Coronary artery (tissue), 2 donors: ENCODE results near the gene TIAL1.

Experiments
- DNase-seq: peaks from one replicate; pipeline ENCODE4 v3.0.0-alpha.2; 2017; ENCODE audit warnings: low spot score
- H3K27ac ChIP-seq, 2 donors: fragments of 200-600 bp; sonication (generic); one replicate each; pipeline ENCODE4 v1.5.1; 2016 to 2019
- H3K4me3 ChIP-seq: fragments of 200-600 bp; sonication (generic); 2 replicates; pipeline ENCODE4 v1.5.1; 2016; ENCODE audit warnings: mild to moderate bottlenecking, moderate library complexity
- TF ChIP-seq, protein P1 (sequence below): fragments of 200-600 bp; sonication (generic); IDR thresholded peaks from one replicate; pipeline ENCODE4 v1.5.1; 2019; ENCODE audit warnings: antibody characterized with exemption

TIAL1 gene

DNA sequence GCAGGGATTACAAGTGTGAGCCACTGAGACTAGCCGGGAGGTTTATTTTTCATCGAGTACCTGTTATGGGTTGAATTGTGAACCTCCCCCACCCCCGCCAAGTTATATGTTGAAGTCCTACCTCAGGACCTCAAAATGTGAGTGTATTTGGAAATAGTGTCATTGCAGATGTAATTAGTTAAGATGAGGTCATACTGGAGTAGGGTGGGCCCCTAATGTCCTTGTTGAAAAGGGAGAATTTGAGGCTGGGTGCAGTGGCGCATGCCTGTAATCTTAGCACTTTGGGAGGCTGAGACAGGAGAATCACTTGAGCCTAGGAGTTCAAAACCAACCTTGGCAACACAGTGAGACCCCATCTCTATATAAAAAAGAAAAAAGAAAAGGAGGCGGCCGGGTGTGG lies 43.6 kb upstream of the TIAL1 start:
- Histone ChIP-seq H3K27ac (no peak overlapping the region), H3K4me3 (no peak overlapping the region)
- TF ChIP-seq, protein P1, sequence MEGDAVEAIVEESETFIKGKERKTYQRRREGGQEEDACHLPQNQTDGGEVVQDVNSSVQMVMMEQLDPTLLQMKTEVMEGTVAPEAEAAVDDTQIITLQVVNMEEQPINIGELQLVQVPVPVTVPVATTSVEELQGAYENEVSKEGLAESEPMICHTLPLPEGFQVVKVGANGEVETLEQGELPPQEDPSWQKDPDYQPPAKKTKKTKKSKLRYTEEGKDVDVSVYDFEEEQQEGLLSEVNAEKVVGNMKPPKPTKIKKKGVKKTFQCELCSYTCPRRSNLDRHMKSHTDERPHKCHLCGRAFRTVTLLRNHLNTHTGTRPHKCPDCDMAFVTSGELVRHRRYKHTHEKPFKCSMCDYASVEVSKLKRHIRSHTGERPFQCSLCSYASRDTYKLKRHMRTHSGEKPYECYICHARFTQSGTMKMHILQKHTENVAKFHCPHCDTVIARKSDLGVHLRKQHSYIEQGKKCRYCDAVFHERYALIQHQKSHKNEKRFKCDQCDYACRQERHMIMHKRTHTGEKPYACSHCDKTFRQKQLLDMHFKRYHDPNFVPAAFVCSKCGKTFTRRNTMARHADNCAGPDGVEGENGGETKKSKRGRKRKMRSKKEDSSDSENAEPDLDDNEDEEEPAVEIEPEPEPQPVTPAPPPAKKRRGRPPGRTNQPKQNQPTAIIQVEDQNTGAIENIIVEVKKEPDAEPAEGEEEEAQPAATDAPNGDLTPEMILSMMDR, result no peak
- DNase-seq, result no peak

DNA sequence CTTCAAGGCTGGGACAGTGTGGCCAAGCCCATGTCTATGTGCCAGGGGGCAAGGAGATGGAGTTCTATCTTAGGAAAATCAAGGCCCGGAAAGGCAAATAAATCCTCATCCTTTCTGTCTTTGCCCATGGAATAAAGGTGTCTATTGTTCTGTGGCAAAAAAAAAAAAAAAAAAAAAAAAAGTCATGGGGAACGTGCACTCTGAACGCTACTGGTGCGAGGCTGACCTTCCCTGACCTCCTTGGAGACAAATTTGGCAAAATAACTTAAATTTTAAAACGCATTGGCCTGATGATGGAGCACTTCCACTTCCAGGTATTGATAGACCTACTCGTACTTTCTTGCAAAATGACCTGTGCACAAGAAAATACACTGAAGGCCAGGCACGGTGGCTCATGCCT lies 42.2 kb upstream of the TIAL1 start:
- H3K4me3 ChIP-seq, result no peak overlapping the region
- no peak for DNase-seq
- TF ChIP-seq, protein P1, result no peak
- no peak overlapping the region for H3K27ac ChIP-seq

DNA sequence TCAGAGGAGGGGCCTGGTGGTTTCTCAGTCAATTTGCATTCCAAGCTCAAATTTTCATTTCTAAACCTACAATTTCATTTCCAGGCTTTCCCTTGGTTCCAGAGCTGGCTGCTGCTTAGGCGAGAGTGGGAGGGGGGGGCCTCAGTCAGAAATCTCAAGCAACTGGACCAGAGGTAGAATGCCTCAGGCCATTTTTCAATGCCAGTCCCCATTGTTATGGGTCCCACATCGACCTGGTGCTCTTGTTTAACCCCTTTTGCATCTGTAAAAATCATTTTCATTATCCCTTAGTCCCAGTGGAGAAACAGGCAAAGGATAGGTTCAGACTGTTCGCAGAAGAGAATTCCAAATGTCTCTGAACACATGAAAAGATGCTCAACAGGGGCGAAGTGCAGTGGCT lies 40.9 kb upstream of the TIAL1 start:
- DNase-seq, result no peak
- TF ChIP-seq, protein P1, result no peak
- H3K4me3 ChIP-seq, result no peak overlapping the region

DNA sequence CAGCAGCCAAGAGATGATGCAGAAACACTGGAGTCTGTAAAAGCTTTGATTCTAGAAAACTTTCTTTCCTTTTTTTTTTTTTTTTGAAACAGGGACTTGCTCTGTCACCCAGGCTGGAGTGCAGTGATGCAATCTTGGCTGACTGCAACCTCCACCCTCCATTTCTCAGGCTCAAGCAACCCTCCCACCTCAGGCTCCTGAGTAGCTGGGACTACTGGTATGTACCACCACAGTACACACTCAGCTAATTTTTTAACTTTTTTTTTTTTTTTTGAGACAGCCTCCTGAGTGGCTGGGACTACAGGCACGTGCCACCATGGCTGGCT lies 37.4 kb upstream of the TIAL1 start:
- Histone ChIP-seq H3K4me3 (no peak overlapping the region), H3K27ac (no peak overlapping the region)
- DNase-seq, result no peak
- TF ChIP-seq, protein P1, result no peak

More for the DNA sequence above, 40.9 kb upstream of the TIAL1 start:
- H3K27ac ChIP-seq, result no peak overlapping the region

DNA sequence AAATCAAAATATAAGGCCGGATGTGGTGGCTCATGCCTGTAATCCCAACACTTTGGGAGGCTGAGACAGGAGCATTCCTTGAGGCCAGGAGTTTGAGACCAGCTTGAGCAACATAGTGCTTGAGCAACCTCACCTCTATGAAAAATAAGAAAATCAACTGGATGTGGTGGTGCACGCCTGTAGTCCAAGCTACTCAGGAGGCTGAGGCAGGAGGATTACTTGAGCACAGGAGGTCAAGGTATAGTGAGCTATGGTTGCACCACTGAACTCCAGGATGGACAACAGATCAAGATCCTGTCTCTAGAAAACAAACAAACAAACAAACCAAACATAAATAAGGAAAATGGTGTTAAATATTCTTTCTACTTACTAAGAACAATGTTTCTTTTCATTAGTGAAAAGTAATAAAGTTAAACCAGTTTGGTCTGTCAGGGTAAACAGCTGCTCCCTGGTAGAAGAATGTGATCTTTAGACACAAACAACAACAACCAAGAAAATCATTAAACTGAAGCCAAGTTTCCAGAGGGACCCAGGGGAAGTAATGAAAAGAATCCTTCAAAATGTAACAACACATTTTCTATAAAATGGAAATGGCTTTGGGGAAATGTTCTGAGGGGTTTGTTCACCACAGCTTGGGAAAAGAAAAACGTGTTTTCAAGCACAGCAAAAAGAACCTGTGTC lies 36.9 kb upstream of the TIAL1 start:
- no peak for DNase-seq
- no peak overlapping the region for H3K27ac ChIP-seq
- TF ChIP-seq, protein P1, result no peak
- H3K4me3 ChIP-seq, result no peak overlapping the region

DNA sequence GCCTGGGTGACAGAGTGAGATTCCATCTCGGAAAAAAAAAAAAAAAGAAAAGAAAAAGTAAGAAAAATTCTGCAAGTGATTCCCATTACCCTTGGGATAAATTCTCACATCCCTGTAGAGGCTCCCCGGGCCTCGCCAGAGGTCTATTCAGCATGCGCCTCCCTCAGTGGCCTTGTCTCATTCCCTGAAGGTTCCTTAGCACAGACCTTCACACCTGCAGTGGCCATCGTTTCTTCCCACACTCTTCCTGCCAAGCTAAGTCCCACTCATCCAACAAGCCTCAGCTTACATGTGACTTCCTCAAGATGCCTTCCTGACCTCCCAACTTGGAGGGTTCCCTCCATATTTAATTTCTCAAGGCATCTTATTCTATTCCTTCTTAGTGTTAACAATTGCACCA lies 33.5 kb upstream of the TIAL1 start:
- TF ChIP-seq, protein P1, result no peak
- H3K27ac ChIP-seq, result no peak overlapping the region
- DNase-seq, result no peak
- H3K4me3 ChIP-seq, result no peak overlapping the region

DNA sequence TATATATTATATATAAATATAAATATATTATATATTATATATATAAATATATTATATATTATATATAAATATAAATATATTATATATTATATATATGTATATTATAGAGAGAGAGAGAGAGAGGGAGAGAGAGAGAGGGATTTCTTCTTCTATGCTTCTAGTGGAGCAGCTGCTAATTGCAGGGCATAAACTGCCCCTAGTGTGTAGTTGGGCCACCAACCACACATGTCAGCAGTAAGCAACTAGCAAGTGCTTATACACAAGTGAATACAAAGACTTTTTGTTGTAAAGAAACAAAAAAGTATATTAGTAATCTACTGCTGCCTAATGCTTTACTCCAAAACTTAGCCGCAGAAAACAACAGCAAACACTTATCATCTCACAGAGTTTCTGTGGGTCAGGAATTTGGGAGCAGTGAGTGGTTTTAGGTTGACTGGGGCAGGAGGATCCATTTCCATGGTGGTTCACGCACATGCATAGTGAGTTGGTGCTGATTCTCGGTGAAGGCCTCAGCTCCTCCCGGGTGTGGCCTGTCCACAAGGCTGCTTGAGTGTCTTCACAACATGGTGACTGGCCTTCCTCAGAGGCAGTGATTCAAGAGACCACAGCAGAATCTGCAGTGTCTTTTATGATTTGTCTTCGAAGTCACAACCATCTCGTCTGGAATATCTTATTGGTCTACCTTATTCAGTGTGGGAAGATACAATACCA lies 29.0 kb upstream of the TIAL1 start:
- TF ChIP-seq, protein P1, result no peak
- H3K4me3 ChIP-seq, result no peak overlapping the region
- DNase-seq, result no peak
- H3K27ac ChIP-seq, result no peak overlapping the region
